Measurements from ENCODE around the gene DRC7. TPM values are rescaled to one million over a fixed set of nuclear protein-coding genes. Genes with fewer than 3 reads are reported as not detected.

Gene DRC7
- total RNA-seq, 1 donor from 2014 or later: not detected

GRCh38 chr16:57752581-57753447 lies 58.2 kb downstream of the DRC7 start:
- intact Hi-C loops (cut with DNase I): loop anchor here (10.0 kb wide), 1 partner anchor 252 kb away; the partner anchor contains the start of genes USB1 and ZNF319
- DNase-seq (ENCODE audit: missing footprints) (peak; percentile 44), ATAC-seq (no peak)

- no peak for ATAC-seq
- intact Hi-C loops (cut with DNase I): loop anchor here (10.0 kb wide), 1 partner anchor 251 kb away; the partner anchor contains the start of genes USB1 and ZNF319
- peak; percentile 41 for DNase-seq (ENCODE audit: missing footprints)
Measured at GRCh38 chr16:57753448-57754353, 59.1 kb downstream of the DRC7 start.

GRCh38 chr16:57754354-57755060 lies 59.9 kb downstream of the DRC7 start:
- intact Hi-C loops (cut with DNase I): loop anchor here (10.0 kb wide), 1 partner anchor 250 kb away; the partner anchor contains the start of genes USB1 and ZNF319
- DNase-seq (ENCODE audit: missing footprints) (peak; percentile 30), ATAC-seq (no peak)

GRCh38 chr16:57755061-57755684 lies 60.6 kb downstream of the DRC7 start:
- DNase-seq (ENCODE audit: missing footprints): peak; percentile 65
- intact Hi-C loops (cut with DNase I): loop anchor here (10.0 kb wide), 1 partner anchor 250 kb away; the partner anchor contains the start of genes USB1 and ZNF319
- no peak for ATAC-seq

- DNase-seq (ENCODE audit: missing footprints): peak; percentile 30
- intact Hi-C loops (cut with DNase I): loop anchor here (10.0 kb wide), 1 partner anchor 249 kb away; the partner anchor contains the start of genes USB1 and ZNF319
- ATAC-seq: no peak
Measured at GRCh38 chr16:57755726-57756423, 61.3 kb downstream of the DRC7 start.

GRCh38 chr16:57756424-57757325 lies 62.1 kb downstream of the DRC7 start:
- DNase-seq (ENCODE audit: missing footprints): peak; percentile 64
- intact Hi-C loops (cut with DNase I): loop anchor here (1.0 to 10.0 kb wide), 2 partner anchors 107 to 248 kb away; partner anchors contain the start of genes USB1 and ZNF319
- no peak for ATAC-seq

- DNase-seq (ENCODE audit: missing footprints) (peak; percentile 93), ATAC-seq (peak; percentile 92)
- intact Hi-C loops (cut with DNase I): loop anchor here (1.0 to 10.0 kb wide), 2 partner anchors 106 to 247 kb away; partner anchors contain the start of genes USB1 and ZNF319
Measured at GRCh38 chr16:57757326-57757786, 62.8 kb downstream of the DRC7 start.

- DNase-seq (ENCODE audit: missing footprints): peak; percentile 72
- intact Hi-C loops (cut with DNase I): loop anchor here (1.0 to 10.0 kb wide), 3 partner anchors 43 to 247 kb away; partner anchors contain the start of genes USB1 and ZNF319
- no peak for ATAC-seq
Measured at GRCh38 chr16:57757883-57758282, 63.3 kb downstream of the DRC7 start.

GRCh38 chr16:57758331-57759117 lies 63.9 kb downstream of the DRC7 start:
- ATAC-seq: no peak
- intact Hi-C loops (cut with DNase I): loop anchor here (2.0 to 10.0 kb wide), 2 partner anchors 42 to 246 kb away; partner anchors contain the start of genes USB1 and ZNF319
- DNase-seq (ENCODE audit: missing footprints): peak; percentile 62

GRCh38 chr16:57759131-57759530 lies 64.5 kb downstream of the DRC7 start:
- intact Hi-C loops (cut with DNase I): loop anchor here (2.0 to 10.0 kb wide), 2 partner anchors 42 to 246 kb away; partner anchors contain the start of genes USB1 and ZNF319
- ATAC-seq (no peak), DNase-seq (ENCODE audit: missing footprints) (peak; percentile 57)

- DNase-seq (ENCODE audit: missing footprints) (peak; percentile 70), ATAC-seq (no peak)
- intact Hi-C loops (cut with DNase I): loop anchor here (2.0 to 10.0 kb wide), 2 partner anchors 41 to 245 kb away; partner anchors contain the start of genes USB1 and ZNF319
Measured at GRCh38 chr16:57759541-57760356, 65.1 kb downstream of the DRC7 start.

GRCh38 chr16:57760357-57761160 lies 66.0 kb downstream of the DRC7 start:
- DNase-seq (ENCODE audit: missing footprints): peak; percentile 53
- no peak for ATAC-seq
- intact Hi-C loops (cut with DNase I): no loop called here

GRCh38 chr16:57761301-57761700 lies 66.7 kb downstream of the DRC7 start:
- DNase-seq (ENCODE audit: missing footprints) (peak; percentile 34), ATAC-seq (no peak)
- intact Hi-C loops (cut with DNase I): no loop called here

Data from Right ventricle myocardium inferior (tissue), 1 donor.